Neural cell (in vitro differentiated cells): ENCODE measurements around the gene RHD. TPM values are rescaled to one million over a fixed set of nuclear protein-coding genes. Genes with fewer than 3 reads are reported as not detected.

ENCODE experiments used
- H2AFZ ChIP-seq: fragments of 200-600, 300-800 bp; sonication (generic), shearing (Covaris generic); 2 replicates; pipeline ENCODE4 v1.6.0; 2014; ENCODE audit warnings: low read depth, mild to moderate bottlenecking, antibody characterized with exemption, low read length, moderate library complexity
- H3F3A ChIP-seq: fragments of 200-600 bp; shearing (Covaris generic); 2 replicates; pipeline ENCODE4 v1.6.1; 2016; ENCODE audit warnings: mild to moderate bottlenecking, moderate library complexity, mixed read lengths, antibody characterized with exemption, low read length; ENCODE audit not compliant: insufficient read depth, poor library complexity, severe bottlenecking
- H3K27ac ChIP-seq: fragments of 200-600, 300-800 bp; sonication (generic), shearing (Covaris generic); 2 replicates; pipeline ENCODE4 v1.5.1; 2014; ENCODE audit warnings: mild to moderate bottlenecking, low read length, moderate library complexity
- H3K27me3 ChIP-seq: fragments of 300-800, 200-600 bp; sonication (generic), shearing (Covaris generic); 2 replicates; pipeline ENCODE4 v1.6.0; 2014; ENCODE audit warnings: mild to moderate bottlenecking, low read depth, low read length, moderate library complexity; ENCODE audit not compliant: insufficient read depth
- H3K36me3 ChIP-seq: fragments of 300-800, 200-600 bp; sonication (generic), shearing (Covaris generic); 2 replicates; pipeline ENCODE4 v1.5.1; 2014; ENCODE audit warnings: mild to moderate bottlenecking, antibody characterized with exemption, low read length, moderate library complexity; ENCODE audit not compliant: insufficient read depth
- H3K4me2 ChIP-seq: fragments of 300-800, 200-600 bp; sonication (generic), shearing (Covaris generic); 2 replicates; pipeline ENCODE4 v1.6.0; 2014; ENCODE audit warnings: mild to moderate bottlenecking, low read length
- H3K4me3 ChIP-seq: fragments of 300-800, 200-600 bp; sonication (generic), shearing (Covaris generic); 2 replicates; pipeline ENCODE4 v1.5.1; 2014; ENCODE audit warnings: mild to moderate bottlenecking, low read length, moderate library complexity
- H3K79me2 ChIP-seq: fragments of 200-600 bp; shearing (Covaris generic); replicated peaks from 2 replicates; pipeline ENCODE4 v1.6.0; 2014; ENCODE audit warnings: mild to moderate bottlenecking, low read length, moderate library complexity; ENCODE audit not compliant: insufficient read depth
- H3K9ac ChIP-seq: fragments of 300-800, 200-600 bp; sonication (generic), shearing (Covaris generic); 2 replicates; pipeline ENCODE4 v1.6.1; 2016; ENCODE audit warnings: mild to moderate bottlenecking, low read length, mixed read lengths
- H3K9me2 ChIP-seq: fragments of 200-600 bp; shearing (Covaris generic); 2 replicates; pipeline ENCODE4 v1.6.1; 2016; ENCODE audit warnings: mild to moderate bottlenecking, low read length, mixed read lengths; ENCODE audit not compliant: insufficient read depth
- H3K9me3 ChIP-seq: fragments of 200-600, 300-800 bp; sonication (generic), shearing (Covaris generic); 2 replicates; pipeline ENCODE4 v1.6.1; 2016; ENCODE audit warnings: mild to moderate bottlenecking, mixed run types, low read length, moderate library complexity, mixed read lengths
- H4K20me1 ChIP-seq: fragments of 200-600 bp; shearing (Covaris generic); 2 replicates; pipeline ENCODE4 v1.6.1; 2016; ENCODE audit warnings: mild to moderate bottlenecking, mixed run types; ENCODE audit not compliant: insufficient read depth
- EP300 ChIP-seq: fragments of 450-650 bp; conservative IDR thresholded peaks from 2 replicates; pipeline ENCODE4 v1.6.1; 2014; ENCODE audit warnings: antibody characterized with exemption, mild to moderate bottlenecking, moderate library complexity; ENCODE audit not compliant: poor library complexity, severe bottlenecking
- EZH2 ChIP-seq: fragments of 200-600, 300-800 bp; shearing (Covaris generic), sonication (generic); IDR thresholded peaks from 2 replicates; pipeline ENCODE4 v1.6.1; 2014; ENCODE audit warnings: antibody characterized with exemption, low read length, borderline replicate concordance, mild to moderate bottlenecking; ENCODE audit not compliant: insufficient read depth, poor library complexity, severe bottlenecking
- POLR2AphosphoS5 ChIP-seq: IDR thresholded peaks from 2 replicates; pipeline ENCODE4 v1.6.1; 2012
- RAD21 ChIP-seq: fragments of 450-650 bp; conservative IDR thresholded peaks from 2 replicates; pipeline ENCODE4 v1.6.1; 2014; ENCODE audit warnings: antibody characterized with exemption, mild to moderate bottlenecking, moderate library complexity
- REST ChIP-seq: IDR thresholded peaks from 2 replicates; pipeline ENCODE4 v1.6.1; 2012; ENCODE audit warnings: borderline replicate concordance
- SMC3 ChIP-seq: fragments of 450-650 bp; conservative IDR thresholded peaks from 2 replicates; pipeline ENCODE4 v1.6.1; 2014; ENCODE audit warnings: antibody characterized with exemption, mild to moderate bottlenecking, moderate library complexity; ENCODE audit not compliant: poor library complexity
- TAF1 ChIP-seq: IDR thresholded peaks from 2 replicates; pipeline ENCODE4 v1.6.1; 2012; ENCODE audit warnings: low read depth
- polyA plus RNA-seq: library from polyadenylated mRNA; depleted of rRNA; stranded (reverse); fragments of >200 nt; gene quantifications from 2 replicates; pipeline ENCODE4 v1.2.3, GENCODE V29; 2014

The RHD gene
- polyA plus RNA-seq, 1 donor from 2014 or later, result not detected

GRCh38 chr1:25356441-25356840 lies 84.1 kb downstream of the RHD start:
- Histone ChIP-seq H3K4me3 (no peak overlapping the region), H2AFZ (no peak overlapping the region), H3K27me3 (no peaks in the 10 kb centered on the region), H3K9ac (no peak overlapping the region), H3F3A (no peaks in the 10 kb centered on the region), H3K79me2 (no peaks in the 10 kb centered on the region), H3K4me2 (no peak overlapping the region), H3K36me3 (peaks cover 4% of the 10 kb centered on the region), H3K9me2 (no peaks in the 10 kb centered on the region), H3K9me3 (no peaks in the 10 kb centered on the region), H3K27ac (no peak overlapping the region), H4K20me1 (no peaks in the 10 kb centered on the region)
- TF ChIP-seq REST (no peak), POLR2AphosphoS5 (no peak), RAD21 (no peak), EZH2 (no peak), SMC3 (no peak), TAF1 (no peak), EP300 (no peak)

- no peak for TF ChIP-seq RAD21
- TF ChIP-seq POLR2AphosphoS5, result no peak
- no peak for TF ChIP-seq EZH2
- Histone ChIP-seq H3F3A (no peaks in the 10 kb centered on the region), H3K36me3 (peaks cover 8% of the 10 kb centered on the region), H3K9ac (no peak overlapping the region), H3K4me2 (no peak overlapping the region), H3K4me3 (no peak overlapping the region), H3K27ac (no peak overlapping the region), H3K9me2 (no peaks in the 10 kb centered on the region), H4K20me1 (no peaks in the 10 kb centered on the region), H3K27me3 (no peaks in the 10 kb centered on the region), H2AFZ (no peak overlapping the region), H3K9me3 (no peaks in the 10 kb centered on the region), H3K79me2 (no peaks in the 10 kb centered on the region)
Measured at GRCh38 chr1:25356848-25357247, 84.5 kb downstream of the RHD start.

- Histone ChIP-seq H4K20me1 (no peaks in the 10 kb centered on the region), H3K9ac (no peak overlapping the region), H3K36me3 (peaks cover 8% of the 10 kb centered on the region), H3K4me2 (no peak overlapping the region), H2AFZ (no peak overlapping the region), H3K9me2 (no peaks in the 10 kb centered on the region), H3K9me3 (no peaks in the 10 kb centered on the region), H3K4me3 (no peak overlapping the region), H3K27me3 (no peaks in the 10 kb centered on the region), H3K27ac (no peak overlapping the region), H3K79me2 (no peaks in the 10 kb centered on the region), H3F3A (no peaks in the 10 kb centered on the region)
- TF ChIP-seq EZH2, result no peak
Measured at GRCh38 chr1:25360596-25361581, 88.6 kb downstream of the RHD start.
